Tibial nerve (tissue), 4 donors: Measurements from ENCODE around the gene LRRC70.

Source experiments
- EP300 ChIP-seq, 2 donors: sonication (generic); formaldehyde crosslinking; IDR thresholded peaks; one replicate each; pipeline ENCODE4 v1.6.1; 2017; ENCODE audit warnings: antibody characterized with exemption in 2 of 2, mild to moderate bottlenecking in 1 of 2
- POLR2A ChIP-seq, 2 donors: fragments of 450-650 bp; IDR thresholded peaks; one replicate each; pipeline ENCODE4 v1.6.1; 2017; ENCODE audit warnings: antibody characterized with exemption in 2 of 2, mild to moderate bottlenecking in 2 of 2, moderate library complexity in 2 of 2
- TF ChIP-seq, protein P1 (sequence below), 5 experiments: fragments of 200-600 bp in 3 of 5; fragments of 450-650 bp in 2 of 5; sonication (generic) in 3 of 5; IDR thresholded peaks; one replicate each; pipeline ENCODE4 v1.5.1; 2016 to 2019; ENCODE audit warnings: antibody characterized with exemption in 5 of 5, mild to moderate bottlenecking in 3 of 5, moderate library complexity in 2 of 5

DNA sequence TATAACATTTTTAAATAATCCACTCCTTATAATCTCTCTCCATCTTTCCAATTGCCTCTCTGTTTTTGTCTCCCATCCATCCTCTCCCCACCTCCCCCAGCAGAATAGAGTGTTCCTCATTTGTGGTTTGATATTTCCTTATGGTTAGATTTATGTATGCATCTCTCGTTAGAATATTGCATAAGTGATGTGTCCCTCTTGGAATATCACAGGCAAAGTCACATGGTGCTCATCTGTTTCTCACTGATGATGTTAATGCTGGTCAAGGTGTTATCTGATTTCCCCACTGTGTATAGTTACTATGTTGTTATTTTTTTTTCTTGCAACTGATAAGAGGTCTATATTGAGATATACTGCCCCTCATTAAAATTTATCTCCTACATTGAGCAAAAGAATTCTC lies 3.1 kb upstream of the LRRC70 start:
- TF ChIP-seq, protein P1, sequence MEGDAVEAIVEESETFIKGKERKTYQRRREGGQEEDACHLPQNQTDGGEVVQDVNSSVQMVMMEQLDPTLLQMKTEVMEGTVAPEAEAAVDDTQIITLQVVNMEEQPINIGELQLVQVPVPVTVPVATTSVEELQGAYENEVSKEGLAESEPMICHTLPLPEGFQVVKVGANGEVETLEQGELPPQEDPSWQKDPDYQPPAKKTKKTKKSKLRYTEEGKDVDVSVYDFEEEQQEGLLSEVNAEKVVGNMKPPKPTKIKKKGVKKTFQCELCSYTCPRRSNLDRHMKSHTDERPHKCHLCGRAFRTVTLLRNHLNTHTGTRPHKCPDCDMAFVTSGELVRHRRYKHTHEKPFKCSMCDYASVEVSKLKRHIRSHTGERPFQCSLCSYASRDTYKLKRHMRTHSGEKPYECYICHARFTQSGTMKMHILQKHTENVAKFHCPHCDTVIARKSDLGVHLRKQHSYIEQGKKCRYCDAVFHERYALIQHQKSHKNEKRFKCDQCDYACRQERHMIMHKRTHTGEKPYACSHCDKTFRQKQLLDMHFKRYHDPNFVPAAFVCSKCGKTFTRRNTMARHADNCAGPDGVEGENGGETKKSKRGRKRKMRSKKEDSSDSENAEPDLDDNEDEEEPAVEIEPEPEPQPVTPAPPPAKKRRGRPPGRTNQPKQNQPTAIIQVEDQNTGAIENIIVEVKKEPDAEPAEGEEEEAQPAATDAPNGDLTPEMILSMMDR (IDR thresholded peaks at IDR 0.05), result no peak
- TF ChIP-seq POLR2A (IDR thresholded peaks at IDR 0.05) (no peak), EP300 (IDR thresholded peaks at IDR 0.05) (no peak)
